Measurements from ENCODE around the gene DYDC2.

The DYDC2 gene

DNA sequence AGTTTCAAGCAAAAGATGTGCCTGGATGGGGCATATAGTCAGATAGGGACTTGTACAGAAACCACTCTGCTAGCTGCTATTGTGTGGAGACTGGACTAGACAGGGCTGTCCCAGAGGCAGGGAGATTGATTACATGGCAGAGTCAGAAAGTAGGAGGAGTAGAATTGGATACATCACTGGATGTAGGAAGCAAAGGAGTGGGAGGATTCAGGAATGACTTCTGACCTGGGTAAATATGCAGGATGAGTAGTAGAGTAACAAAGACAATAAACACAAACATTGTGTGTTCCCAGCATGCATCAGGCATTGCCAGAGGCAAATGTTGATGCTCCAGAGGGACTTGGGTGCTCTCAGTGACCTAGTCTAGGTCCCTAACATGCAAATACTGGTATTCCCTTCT is 36.2 kb upstream of the DYDC2 start:
- no peak for TF ChIP-seq CTCF (IDR thresholded peaks at IDR 0.05; ENCODE audit: low read depth, low read length)
- no peak for DNase-seq
- Histone ChIP-seq H3K4me3 (ENCODE audit: low read depth, low read length) (no peak overlapping the region), H3K27me3 (no peaks in the 10 kb centered on the region), H3K4me1 (no peaks in the 10 kb centered on the region), H3K9me3 (no peaks in the 10 kb centered on the region), H3K36me3 (no peaks in the 10 kb centered on the region)

- no peak for DNase-seq
- H3K36me3 ChIP-seq = no peaks in the 10 kb centered on the region
- no peaks in the 10 kb centered on the region for H3K9me3 ChIP-seq
- no peak for TF ChIP-seq CTCF (IDR thresholded peaks at IDR 0.05; ENCODE audit: low read depth, low read length)
- no peak overlapping the region for H3K4me3 ChIP-seq (ENCODE audit: low read depth, low read length)
- no peaks in the 10 kb centered on the region for H3K4me1 ChIP-seq
- no peaks in the 10 kb centered on the region for H3K27me3 ChIP-seq
These were observed 35.4 kb upstream of the DYDC2 start for GRCh38 chr10:80321183-80321582.

DNA sequence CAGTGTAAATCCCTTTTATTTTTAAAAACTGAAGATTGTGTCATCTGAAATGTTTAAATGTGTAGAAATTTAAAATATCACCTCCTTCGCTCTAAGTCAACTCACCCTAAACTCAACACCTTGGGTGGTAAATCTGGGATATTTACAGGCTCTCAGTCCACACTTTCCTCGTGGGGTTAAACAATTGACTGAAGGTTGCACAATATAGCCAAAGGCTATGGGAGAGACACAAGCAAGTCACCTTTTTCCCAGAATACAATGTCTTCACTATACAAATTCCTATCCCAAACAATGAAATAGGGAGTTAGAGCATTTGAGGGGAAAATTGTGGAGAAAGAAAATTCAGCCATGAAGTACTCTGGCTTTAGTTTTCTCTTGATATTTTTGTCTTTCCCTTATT is 34.4 kb upstream of the DYDC2 start:
- DNase-seq = no peak
- Histone ChIP-seq H3K4me1 (no peaks in the 10 kb centered on the region), H3K36me3 (no peaks in the 10 kb centered on the region), H3K9me3 (no peaks in the 10 kb centered on the region), H3K4me3 (ENCODE audit: low read depth, low read length) (no peak overlapping the region), H3K27me3 (no peaks in the 10 kb centered on the region; the same call in 1 of the 2 replicates)
- TF ChIP-seq CTCF (IDR thresholded peaks at IDR 0.05; ENCODE audit: low read depth, low read length) = no peak

DNA sequence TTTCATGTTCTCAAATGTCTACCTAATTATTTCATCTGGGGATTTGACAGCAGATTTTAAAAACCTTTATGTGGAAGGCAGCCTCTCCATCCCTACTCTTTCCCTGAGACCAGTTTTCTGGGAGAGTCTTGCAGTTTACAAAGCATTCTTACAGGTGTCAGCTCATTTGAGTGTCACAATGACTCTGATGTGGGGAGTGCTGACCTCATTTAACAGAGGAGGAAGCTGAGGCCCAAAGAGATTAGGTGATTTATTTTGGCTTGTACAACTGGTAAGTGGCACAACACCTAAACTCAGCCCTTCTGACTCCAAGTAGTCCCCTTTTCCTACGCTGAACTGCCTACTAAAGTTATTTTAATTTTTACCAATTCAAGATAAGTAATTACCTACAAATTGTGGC is 33.9 kb upstream of the DYDC2 start:
- Histone ChIP-seq H3K4me1 (no peaks in the 10 kb centered on the region), H3K9me3 (no peaks in the 10 kb centered on the region), H3K27me3 (no peaks in the 10 kb centered on the region; the same call in 1 of the 2 replicates), H3K36me3 (no peaks in the 10 kb centered on the region), H3K4me3 (ENCODE audit: low read depth, low read length) (no peak overlapping the region)
- TF ChIP-seq CTCF (IDR thresholded peaks at IDR 0.05; ENCODE audit: low read depth, low read length) = no peak
- no peak for DNase-seq

GRCh38 chr10:80323311-80323710 is 33.3 kb upstream of the DYDC2 start:
- Histone ChIP-seq H3K27me3 (no peaks in the 10 kb centered on the region; the same call in 1 of the 2 replicates), H3K4me3 (ENCODE audit: low read depth, low read length) (no peak overlapping the region), H3K9me3 (no peaks in the 10 kb centered on the region), H3K36me3 (no peaks in the 10 kb centered on the region), H3K4me1 (no peaks in the 10 kb centered on the region)
- no peak for TF ChIP-seq CTCF (IDR thresholded peaks at IDR 0.05; ENCODE audit: low read depth, low read length)
- DNase-seq = no peak

DNA sequence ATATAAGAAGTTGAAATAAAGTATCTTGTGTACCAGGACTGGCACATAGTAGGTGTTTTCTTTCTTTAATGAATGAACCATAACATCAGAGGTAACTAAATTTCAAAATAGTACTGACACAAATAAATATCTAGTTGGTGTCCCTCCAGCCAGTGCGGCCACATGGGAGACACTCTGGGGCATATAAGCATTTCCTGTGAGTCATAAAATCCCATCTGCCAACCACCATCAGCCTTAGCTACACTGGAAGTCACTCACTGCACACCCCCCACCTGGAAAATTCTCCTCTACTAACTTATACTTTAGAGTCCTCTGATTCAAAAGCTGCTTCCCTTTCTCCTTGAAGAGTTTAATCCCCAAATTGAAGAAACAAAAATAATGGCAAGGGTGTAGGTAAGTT is 32.5 kb upstream of the DYDC2 start:
- H3K9me3 ChIP-seq = no peaks in the 10 kb centered on the region
- no peak overlapping the region for H3K4me3 ChIP-seq (ENCODE audit: low read depth, low read length)
- DNase-seq = no peak
- TF ChIP-seq CTCF (IDR thresholded peaks at IDR 0.05; ENCODE audit: low read depth, low read length) = no peak
- no peaks in the 10 kb centered on the region; the same call in 1 of the 2 replicates for H3K27me3 ChIP-seq
- no peaks in the 10 kb centered on the region for H3K36me3 ChIP-seq
- no peaks in the 10 kb centered on the region for H3K4me1 ChIP-seq
